ENCODE data around the gene HHAT.

DNA sequence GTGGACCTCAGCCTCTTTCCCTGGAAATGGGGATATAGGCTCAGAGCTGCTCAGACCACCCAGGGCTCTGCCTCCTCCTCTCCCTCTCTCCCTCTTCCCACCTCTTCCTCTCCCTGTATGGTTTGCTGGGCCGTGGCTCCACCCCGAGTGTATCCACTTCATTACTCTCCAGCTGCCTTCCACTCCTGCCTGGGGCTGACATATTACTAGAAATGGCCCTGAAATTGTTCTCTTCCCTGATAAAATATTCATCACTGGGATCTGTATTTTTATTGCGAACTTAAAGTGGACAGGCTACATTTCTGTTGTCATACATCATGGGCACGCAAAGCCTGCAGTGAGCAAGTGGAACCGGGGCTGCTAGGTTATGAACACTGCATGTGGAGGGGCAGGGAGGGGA, 225.0 kb downstream of the HHAT start:
- TF ChIP-seq, protein P1, sequence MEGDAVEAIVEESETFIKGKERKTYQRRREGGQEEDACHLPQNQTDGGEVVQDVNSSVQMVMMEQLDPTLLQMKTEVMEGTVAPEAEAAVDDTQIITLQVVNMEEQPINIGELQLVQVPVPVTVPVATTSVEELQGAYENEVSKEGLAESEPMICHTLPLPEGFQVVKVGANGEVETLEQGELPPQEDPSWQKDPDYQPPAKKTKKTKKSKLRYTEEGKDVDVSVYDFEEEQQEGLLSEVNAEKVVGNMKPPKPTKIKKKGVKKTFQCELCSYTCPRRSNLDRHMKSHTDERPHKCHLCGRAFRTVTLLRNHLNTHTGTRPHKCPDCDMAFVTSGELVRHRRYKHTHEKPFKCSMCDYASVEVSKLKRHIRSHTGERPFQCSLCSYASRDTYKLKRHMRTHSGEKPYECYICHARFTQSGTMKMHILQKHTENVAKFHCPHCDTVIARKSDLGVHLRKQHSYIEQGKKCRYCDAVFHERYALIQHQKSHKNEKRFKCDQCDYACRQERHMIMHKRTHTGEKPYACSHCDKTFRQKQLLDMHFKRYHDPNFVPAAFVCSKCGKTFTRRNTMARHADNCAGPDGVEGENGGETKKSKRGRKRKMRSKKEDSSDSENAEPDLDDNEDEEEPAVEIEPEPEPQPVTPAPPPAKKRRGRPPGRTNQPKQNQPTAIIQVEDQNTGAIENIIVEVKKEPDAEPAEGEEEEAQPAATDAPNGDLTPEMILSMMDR (IDR thresholded peaks at IDR 0.05) = no peak
- TF ChIP-seq POLR2AphosphoS5 (IDR thresholded peaks at IDR 0.05) (no peak), POLR2A (IDR thresholded peaks at IDR 0.05) (no peak), EP300 (IDR thresholded peaks at IDR 0.05) (no peak)

Measured in stomach (tissue), 4 donors.